HL-60 (cell line): ENCODE data around the gene UCMA.

Experiments
- POLR2AphosphoS5 ChIP-seq: IDR thresholded peaks from 2 replicates; pipeline ENCODE4 v1.6.1; 2012; ENCODE audit warnings: low read depth
- TF ChIP-seq, protein P1 (sequence below): IDR thresholded peaks from 2 replicates; pipeline ENCODE4 v1.6.1; 2012; ENCODE audit warnings: low read depth; ENCODE audit not compliant: insufficient replicate concordance
- TF ChIP-seq, protein P2 (sequence below): IDR thresholded peaks from one replicate; pipeline ENCODE4 v1.5.1; 2011; ENCODE audit warnings: low read length, control low read depth, inconsistent platforms; ENCODE audit not compliant: insufficient read depth

DNA sequence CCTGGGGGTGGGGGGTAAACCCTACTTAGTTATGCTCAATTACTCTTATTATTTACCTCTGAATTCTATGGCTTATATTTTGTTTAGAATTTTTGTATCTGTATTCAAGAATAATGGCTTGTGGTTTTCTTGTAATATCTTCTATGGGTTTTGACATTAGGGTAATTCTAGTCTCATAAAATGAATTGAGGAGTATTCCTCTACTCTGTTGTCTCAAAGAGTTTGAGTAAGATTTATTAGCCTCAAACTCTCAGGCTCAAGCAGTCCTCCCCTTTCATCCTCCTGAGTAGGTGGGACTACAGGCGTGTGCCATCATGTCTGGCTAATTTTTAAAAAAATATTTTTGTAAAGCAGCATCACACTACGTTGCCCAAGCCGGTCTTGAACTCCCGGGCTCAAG lies 19.6 kb upstream of the UCMA start:
- TF ChIP-seq, protein P1, sequence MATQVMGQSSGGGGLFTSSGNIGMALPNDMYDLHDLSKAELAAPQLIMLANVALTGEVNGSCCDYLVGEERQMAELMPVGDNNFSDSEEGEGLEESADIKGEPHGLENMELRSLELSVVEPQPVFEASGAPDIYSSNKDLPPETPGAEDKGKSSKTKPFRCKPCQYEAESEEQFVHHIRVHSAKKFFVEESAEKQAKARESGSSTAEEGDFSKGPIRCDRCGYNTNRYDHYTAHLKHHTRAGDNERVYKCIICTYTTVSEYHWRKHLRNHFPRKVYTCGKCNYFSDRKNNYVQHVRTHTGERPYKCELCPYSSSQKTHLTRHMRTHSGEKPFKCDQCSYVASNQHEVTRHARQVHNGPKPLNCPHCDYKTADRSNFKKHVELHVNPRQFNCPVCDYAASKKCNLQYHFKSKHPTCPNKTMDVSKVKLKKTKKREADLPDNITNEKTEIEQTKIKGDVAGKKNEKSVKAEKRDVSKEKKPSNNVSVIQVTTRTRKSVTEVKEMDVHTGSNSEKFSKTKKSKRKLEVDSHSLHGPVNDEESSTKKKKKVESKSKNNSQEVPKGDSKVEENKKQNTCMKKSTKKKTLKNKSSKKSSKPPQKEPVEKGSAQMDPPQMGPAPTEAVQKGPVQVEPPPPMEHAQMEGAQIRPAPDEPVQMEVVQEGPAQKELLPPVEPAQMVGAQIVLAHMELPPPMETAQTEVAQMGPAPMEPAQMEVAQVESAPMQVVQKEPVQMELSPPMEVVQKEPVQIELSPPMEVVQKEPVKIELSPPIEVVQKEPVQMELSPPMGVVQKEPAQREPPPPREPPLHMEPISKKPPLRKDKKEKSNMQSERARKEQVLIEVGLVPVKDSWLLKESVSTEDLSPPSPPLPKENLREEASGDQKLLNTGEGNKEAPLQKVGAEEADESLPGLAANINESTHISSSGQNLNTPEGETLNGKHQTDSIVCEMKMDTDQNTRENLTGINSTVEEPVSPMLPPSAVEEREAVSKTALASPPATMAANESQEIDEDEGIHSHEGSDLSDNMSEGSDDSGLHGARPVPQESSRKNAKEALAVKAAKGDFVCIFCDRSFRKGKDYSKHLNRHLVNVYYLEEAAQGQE: no peak
- TF ChIP-seq POLR2AphosphoS5: no peak
- TF ChIP-seq, protein P2, sequence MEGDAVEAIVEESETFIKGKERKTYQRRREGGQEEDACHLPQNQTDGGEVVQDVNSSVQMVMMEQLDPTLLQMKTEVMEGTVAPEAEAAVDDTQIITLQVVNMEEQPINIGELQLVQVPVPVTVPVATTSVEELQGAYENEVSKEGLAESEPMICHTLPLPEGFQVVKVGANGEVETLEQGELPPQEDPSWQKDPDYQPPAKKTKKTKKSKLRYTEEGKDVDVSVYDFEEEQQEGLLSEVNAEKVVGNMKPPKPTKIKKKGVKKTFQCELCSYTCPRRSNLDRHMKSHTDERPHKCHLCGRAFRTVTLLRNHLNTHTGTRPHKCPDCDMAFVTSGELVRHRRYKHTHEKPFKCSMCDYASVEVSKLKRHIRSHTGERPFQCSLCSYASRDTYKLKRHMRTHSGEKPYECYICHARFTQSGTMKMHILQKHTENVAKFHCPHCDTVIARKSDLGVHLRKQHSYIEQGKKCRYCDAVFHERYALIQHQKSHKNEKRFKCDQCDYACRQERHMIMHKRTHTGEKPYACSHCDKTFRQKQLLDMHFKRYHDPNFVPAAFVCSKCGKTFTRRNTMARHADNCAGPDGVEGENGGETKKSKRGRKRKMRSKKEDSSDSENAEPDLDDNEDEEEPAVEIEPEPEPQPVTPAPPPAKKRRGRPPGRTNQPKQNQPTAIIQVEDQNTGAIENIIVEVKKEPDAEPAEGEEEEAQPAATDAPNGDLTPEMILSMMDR: no peak
